ENCODE data around the gene SLC25A24.
"Not testable (repeated sequence)": the region's sequence is repeated elsewhere in the genome, so short reads cannot be mapped to it uniquely, and the experiment has no call there.

Gene SLC25A24

DNA sequence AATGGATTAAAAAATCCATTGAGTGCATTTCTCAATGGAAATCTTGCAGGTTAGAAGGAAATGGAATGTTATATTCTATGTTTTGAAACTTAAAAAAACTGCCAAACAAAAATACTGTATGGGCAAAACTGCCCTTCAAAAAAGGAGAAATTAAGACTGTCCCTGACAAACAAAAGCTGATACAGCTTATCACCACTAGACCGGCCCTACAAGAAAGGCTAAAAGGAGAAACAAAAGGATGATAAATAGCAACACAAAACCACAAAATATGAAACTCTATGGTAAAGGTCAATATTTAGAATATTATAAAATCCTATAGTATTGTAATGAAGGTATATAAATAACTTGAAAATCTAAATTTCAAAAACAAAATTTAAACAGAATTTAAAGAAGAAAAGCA is 60.0 kb downstream of the SLC25A24 start:
- TF ChIP-seq, protein P1, sequence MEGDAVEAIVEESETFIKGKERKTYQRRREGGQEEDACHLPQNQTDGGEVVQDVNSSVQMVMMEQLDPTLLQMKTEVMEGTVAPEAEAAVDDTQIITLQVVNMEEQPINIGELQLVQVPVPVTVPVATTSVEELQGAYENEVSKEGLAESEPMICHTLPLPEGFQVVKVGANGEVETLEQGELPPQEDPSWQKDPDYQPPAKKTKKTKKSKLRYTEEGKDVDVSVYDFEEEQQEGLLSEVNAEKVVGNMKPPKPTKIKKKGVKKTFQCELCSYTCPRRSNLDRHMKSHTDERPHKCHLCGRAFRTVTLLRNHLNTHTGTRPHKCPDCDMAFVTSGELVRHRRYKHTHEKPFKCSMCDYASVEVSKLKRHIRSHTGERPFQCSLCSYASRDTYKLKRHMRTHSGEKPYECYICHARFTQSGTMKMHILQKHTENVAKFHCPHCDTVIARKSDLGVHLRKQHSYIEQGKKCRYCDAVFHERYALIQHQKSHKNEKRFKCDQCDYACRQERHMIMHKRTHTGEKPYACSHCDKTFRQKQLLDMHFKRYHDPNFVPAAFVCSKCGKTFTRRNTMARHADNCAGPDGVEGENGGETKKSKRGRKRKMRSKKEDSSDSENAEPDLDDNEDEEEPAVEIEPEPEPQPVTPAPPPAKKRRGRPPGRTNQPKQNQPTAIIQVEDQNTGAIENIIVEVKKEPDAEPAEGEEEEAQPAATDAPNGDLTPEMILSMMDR (conservative IDR thresholded peaks at IDR 0.05; ENCODE audit: control insufficient read depth, insufficient read depth, low read depth, low read length), result no peak
- H3K4me3 ChIP-seq (ENCODE audit: control insufficient read depth, low read depth, low read length), result no peak overlapping the region
- no peak for DNase-seq (ENCODE audit: low read depth)

DNA sequence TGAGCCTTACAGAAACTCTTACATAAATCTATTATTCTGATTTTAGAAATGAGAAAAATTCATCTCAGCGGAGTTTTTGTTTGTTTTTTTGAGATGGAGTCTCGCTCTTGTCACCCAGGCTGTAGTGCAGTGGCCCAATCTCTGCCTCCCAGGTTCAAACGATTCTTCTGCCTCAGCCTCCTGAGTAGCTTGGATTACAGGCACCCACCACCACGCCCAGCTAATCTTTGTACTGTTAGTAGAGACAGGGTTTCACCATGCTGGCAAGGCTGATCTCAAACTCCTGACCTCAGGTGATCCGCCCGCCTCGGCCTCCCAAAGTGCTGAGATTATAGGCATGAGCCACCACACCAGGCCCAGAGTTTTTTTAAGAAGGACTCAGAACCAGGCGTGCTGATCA is 60.6 kb downstream of the SLC25A24 start:
- not testable (repeated sequence) for DNase-seq (ENCODE audit: low read depth); H3K4me3 ChIP-seq (ENCODE audit: control insufficient read depth, low read depth, low read length)

DNA sequence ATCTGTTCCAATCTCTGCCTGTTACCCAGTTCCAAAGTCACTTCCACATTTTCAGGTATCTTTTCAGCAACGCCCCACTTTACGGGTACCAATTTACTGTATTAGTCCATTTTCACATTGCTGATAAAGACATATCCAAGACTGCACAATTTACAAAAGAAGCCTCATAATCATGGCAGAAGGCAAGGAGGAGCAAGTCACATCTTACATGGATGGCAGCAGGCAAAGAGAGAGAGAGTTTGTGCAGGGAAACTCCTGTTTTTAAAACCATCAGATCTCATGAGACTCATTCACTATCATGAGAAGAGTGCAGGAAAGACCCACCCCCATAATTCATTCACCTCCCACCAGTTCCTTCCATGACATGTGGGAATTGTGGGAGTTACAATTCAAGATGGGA is 67.0 kb downstream of the SLC25A24 start:
- not testable (repeated sequence) for DNase-seq (ENCODE audit: low read depth); H3K4me3 ChIP-seq (ENCODE audit: control insufficient read depth, low read depth, low read length)

DNA sequence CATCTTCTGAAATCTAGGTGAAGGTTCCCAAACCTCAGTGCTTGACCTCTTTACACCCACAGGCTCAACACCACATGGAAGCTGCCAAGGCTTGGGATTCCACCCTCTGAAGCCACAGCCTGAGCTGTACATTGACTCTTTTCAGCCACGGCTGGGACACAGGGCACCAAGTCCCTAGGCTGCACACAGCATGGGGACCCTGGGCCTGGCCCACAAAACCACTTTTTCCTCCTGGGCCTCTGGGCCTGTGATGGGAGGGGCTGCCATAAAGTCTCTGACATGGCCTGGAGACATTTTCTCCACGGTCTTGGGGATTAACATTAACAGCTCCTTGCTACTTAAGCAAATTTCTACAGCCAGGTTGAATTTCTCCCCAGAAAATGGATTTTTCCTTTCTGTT is 67.8 kb downstream of the SLC25A24 start:
- DNase-seq (ENCODE audit: low read depth); H3K4me3 ChIP-seq (ENCODE audit: control insufficient read depth, low read depth, low read length): not testable (repeated sequence)

DNA sequence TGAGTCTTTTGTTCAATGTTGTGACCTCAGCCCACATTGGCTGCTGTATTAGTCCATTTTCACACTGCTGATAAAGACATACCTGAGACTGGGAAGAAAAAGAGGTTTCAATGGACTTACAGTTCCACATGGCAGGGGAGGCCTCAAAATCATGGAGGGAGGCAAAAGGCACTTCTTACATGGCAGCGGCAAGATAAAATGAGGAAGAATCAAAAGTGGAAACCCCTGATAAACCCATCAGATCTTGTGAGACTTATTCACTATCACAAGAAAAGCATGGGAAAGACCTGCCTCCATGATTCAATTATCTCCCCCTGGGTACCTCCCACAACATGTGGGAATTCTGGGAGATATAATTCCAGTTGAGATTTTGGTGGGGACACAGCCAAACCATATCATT is 68.9 kb downstream of the SLC25A24 start:
- not testable (repeated sequence) for DNase-seq (ENCODE audit: low read depth); H3K4me3 ChIP-seq (ENCODE audit: control insufficient read depth, low read depth, low read length)

DNA sequence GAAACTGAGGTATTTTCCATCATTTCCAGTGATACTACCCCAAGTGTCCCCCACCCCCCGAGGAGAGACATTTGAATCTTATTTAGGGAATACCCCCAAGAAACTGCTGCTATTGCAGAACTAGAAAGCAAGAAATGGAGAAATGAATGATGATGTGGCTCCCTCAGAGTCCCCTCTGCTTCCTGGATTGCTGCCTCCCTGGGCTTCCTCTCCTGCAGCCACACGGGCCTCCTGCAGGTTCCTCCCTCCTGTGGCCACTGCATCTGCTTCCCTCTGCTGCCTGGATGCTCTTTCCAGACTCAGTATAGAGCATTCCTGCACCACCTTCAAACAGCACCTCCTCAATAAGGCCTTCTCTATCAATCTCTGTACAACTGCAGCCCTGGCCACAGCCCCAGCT is 69.3 kb downstream of the SLC25A24 start:
- DNase-seq (ENCODE audit: low read depth), result no peak
- TF ChIP-seq, protein P1 (conservative IDR thresholded peaks at IDR 0.05; ENCODE audit: control insufficient read depth, insufficient read depth, low read depth, low read length), result no peak
- no peak overlapping the region for H3K4me3 ChIP-seq (ENCODE audit: control insufficient read depth, low read depth, low read length)

DNA sequence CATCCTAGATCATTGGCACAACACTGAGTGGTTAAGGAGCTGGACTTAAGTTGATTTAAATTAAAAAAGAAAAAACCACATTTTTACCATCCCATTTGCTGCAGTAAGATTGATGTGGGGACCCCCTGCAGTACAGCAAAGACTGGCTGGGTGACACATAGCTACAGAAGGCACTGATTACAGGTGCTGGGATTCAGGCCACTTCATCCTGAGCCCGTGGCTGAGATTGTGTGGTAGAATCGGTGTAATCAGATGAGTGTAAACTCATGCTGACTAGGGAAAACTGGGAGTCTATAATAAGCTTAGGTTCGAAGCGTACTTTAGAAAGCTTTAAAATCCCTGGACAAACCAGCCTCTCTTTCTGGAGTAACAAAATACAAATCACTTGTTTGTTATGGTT is 70.1 kb downstream of the SLC25A24 start:
- no peak for DNase-seq (ENCODE audit: low read depth)
- no peak overlapping the region for H3K4me3 ChIP-seq (ENCODE audit: control insufficient read depth, low read depth, low read length)
- TF ChIP-seq, protein P1 (conservative IDR thresholded peaks at IDR 0.05; ENCODE audit: control insufficient read depth, insufficient read depth, low read depth, low read length), result no peak

DNA sequence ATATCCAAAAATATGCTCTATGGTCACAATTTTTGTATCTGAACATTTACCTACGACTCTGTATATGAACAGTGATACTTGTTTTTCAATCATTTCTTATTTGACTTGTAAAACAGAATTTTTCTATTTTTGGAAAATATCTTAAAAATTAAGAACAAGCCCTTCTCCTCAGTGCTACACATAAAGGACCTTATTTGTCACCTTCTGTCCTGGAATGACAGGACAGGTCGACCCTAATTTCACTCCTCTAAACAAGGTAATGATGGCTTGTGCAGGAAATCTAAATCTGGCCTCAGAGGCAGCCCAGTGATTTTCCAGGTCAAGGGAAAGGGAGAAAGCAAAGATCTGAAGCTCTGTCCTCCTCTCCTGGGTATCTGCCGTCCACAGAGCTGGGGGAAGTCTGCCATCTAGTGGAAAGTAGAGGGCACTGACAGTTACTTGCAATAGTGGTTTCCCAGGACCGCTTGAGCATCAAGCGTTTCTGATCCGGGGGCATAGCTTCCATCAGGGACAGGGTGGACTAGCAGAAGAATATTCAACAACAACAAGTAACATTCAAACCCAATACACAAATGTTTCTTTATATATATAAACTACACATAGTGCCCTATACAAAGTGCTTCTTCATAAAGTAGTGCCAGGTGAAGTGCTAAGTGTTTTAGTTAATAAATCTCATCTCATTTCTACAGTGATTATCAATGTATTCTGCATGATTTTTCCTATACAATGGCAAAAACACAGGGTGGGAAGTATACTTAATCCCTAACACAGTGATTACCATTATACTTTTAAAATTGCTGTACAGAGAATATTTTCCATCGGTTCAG is 74.6 kb downstream of the SLC25A24 start:
- H3K4me3 ChIP-seq (ENCODE audit: control insufficient read depth, low read depth, low read length), result no peak overlapping the region
- TF ChIP-seq, protein P1 (conservative IDR thresholded peaks at IDR 0.05; ENCODE audit: control insufficient read depth, insufficient read depth, low read depth, low read length), result peak; percentile 97
- peak; percentile 79 for DNase-seq (ENCODE audit: low read depth)

DNA sequence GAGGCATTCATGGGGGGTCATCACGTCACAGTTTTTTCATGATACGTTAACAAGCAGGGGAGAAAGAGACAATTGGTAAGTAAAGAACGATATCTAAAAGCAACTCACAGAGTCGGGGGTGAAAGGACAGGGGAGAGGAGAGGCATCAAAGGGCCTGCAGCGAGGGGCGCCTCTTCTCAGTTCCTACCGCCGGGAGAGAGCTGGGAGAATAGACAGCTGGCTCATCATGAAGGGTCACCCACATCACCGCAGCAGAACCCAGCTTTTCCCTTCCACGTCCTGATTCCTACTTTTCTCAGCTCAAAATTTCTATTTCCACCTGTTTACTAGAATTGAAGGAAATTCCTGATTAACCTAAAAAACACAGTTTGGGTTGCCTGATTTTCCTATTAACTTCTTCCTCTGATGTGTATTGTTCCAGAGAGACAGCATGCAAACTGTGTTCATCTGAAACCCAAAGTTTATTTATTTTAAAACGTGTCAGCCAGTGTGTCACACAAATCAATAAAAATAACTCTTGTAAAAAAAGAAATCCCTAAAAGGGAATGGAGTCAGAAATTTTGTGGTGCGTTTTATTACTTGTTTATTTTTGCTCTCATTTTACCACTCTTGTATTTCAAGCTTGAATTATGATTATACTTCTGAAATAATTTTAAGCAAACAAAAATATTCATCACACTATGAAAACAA is 75.4 kb downstream of the SLC25A24 start:
- no peak for DNase-seq (ENCODE audit: low read depth)

More for the DNA sequence above, 75.4 kb downstream of the SLC25A24 start:
- TF ChIP-seq, protein P1 (conservative IDR thresholded peaks at IDR 0.05; ENCODE audit: control insufficient read depth, insufficient read depth, low read depth, low read length), result no peak
- H3K4me3 ChIP-seq (ENCODE audit: control insufficient read depth, low read depth, low read length), result no peak overlapping the region
